Femur (tissue), 1 donor: ENCODE measurements around the gene TNNT3.
"Not testable (repeated sequence)": the region's sequence is repeated elsewhere in the genome, so short reads cannot be mapped to it uniquely, and the experiment has no call there.

Source experiments
- DNase-seq: peaks from one replicate; pipeline ENCODE4 v3.0.0-alpha.2; 2017

Gene TNNT3

GRCh38 chr11:1936072-1936780 is 16.7 kb downstream of the TNNT3 start:
- no peak for DNase-seq

DNA sequence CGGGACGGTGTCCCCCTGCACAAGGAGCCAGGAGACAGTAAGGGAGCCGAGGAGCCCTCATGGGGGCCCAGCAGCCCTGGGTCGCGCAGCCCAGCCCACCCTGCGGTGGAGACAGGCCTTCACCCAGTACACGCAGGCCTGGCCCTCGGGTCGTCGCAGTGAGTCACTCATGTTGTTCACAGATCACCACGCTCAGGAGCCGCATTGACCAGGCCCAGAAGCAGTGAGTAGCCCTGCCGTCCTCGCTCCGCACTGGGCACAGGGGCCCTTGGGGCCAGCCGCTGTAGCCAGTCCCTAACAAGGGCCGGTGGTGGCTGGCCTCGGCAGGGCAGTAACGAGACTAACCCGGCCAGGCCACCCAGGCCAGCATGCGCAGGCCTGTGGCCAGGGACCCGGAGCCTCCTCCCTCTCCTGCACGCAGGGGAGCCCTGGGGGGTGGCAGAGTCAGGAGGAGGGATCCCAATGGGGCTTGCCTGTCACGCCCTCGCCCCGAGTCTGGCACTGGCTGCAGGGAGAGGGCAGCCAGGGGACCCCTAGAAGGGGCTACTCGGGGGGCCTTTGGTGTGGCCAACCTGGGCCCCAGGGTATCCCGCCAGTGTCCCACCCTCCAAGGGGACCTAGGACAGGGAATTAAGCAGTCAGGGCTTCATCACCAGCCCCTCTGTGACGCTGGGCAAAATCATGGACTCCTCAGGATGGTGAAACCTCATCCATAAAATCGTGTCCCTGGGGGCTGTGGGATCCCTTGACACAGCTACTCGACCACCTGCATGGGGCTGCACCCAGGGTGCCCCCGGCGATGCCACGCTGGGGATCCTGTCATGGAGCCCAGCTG is 17.5 kb downstream of the TNNT3 start:
- no peak for DNase-seq

- no peak for DNase-seq
Measured at GRCh38 chr11:1937616-1938342, 18.3 kb downstream of the TNNT3 start.

DNA sequence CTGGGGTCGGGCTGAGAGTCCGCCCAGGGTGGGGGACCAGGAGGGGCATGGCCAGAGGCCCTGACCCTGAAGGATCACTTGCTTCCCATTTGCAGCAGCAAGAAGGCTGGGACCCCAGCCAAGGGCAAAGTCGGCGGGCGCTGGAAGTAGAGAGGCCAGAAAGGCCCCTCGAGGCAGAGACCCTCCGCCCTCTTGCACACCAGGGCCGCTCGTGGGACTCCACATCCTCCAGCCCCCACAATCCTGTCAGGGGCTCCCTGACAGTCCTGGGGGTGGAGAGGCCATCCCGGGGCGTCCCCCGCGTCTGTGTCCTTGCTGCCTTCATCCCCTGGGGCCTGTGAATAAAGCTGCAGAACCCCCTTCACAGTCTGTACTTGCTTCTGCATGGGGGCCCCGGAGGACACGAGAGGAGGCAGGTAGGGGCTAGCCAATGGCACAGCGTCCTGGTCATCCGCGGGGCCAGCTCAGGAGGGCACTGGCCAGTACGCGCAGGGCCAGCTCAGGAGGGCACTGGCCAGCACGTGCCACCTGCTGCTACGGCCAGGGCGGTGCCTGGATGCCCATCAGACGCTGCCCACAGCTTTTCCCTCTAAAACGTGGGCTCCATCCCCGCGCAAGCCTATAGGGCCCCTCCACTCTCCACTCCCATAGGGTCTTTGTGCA is 19.0 kb downstream of the TNNT3 start:
- DNase-seq: no peak

- DNase-seq: peak; percentile 89
Measured at GRCh38 chr11:1939006-1939625, 19.6 kb downstream of the TNNT3 start.

DNA sequence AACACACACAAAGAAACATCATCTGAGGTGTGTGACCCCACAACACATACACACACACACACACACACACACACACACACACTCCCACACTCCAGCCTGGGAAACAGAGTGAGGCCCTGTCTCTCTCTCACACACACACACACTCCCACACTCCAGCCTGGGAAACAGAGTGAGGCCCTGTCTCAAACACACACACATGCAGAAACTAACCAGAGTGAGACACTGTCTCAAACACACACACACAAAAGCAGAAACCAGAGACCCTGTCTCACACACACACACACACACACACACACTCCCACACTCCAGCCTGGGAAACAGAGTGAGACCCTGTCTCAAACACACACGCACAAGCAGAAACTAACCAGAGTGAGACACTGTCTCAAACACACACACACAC is 20.3 kb downstream of the TNNT3 start:
- DNase-seq: not testable (repeated sequence)

GRCh38 chr11:1942558-1943260 is 23.2 kb downstream of the TNNT3 start:
- no peak for DNase-seq

- no peak for DNase-seq
Measured at GRCh38 chr11:1943576-1943975, 24.1 kb downstream of the TNNT3 start.

GRCh38 chr11:1943977-1944376 is 24.5 kb downstream of the TNNT3 start:
- DNase-seq: no peak

- no peak for DNase-seq
Measured at GRCh38 chr11:1946812-1947484, 27.4 kb downstream of the TNNT3 start, which contains the start of gene MRPL23. Gene MRPL23, plus strand, starts transcription at chr11:1947332. Its CDS starts 31 bp downstream, at chr11:1947363.

- no peak for DNase-seq
Measured at GRCh38 chr11:1947592-1948237, 28.2 kb downstream of the TNNT3 start.

- DNase-seq: no peak
Measured at GRCh38 chr11:1948389-1948788, 28.9 kb downstream of the TNNT3 start.

DNA sequence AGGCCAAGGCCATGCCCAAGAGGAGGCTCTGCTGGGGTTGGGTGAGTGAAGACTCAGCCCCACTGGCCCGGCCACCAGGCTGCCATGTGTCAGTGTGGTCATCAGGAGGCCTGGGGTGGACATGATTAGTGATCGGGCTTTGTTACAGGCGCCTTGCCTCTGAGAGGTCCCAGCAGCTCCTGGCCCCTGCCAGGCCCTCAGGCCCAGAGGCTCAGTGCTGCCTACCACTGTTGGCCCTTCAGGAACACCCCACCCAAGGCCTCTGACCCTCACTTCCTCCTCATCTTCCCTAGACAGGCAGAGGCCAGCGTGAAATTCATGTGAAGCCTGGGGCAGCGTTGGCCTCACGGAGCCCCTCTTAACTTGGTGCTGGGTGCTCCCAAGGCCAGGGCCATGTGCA is 29.8 kb downstream of the TNNT3 start:
- DNase-seq: no peak

DNA sequence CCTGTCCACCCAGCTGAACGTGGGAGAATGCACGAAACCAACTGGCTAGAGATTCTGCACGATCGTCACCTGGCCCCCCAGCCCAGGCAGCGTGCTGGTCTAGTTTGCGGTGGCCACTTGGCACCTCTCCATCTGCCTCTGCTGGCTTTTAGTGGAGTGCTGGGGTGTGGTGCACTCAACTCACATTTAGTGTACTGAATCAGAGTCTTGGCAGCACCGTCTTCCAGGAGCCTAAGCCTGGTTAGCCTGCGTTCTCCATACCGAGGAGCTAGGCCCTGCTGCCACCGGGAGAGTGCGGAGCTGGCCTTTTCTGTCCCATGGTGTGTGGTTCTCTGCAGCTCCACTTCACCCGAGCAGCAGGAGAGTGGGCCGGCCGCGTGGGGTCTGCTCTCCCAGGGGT is 30.4 kb downstream of the TNNT3 start:
- no peak for DNase-seq

DNA sequence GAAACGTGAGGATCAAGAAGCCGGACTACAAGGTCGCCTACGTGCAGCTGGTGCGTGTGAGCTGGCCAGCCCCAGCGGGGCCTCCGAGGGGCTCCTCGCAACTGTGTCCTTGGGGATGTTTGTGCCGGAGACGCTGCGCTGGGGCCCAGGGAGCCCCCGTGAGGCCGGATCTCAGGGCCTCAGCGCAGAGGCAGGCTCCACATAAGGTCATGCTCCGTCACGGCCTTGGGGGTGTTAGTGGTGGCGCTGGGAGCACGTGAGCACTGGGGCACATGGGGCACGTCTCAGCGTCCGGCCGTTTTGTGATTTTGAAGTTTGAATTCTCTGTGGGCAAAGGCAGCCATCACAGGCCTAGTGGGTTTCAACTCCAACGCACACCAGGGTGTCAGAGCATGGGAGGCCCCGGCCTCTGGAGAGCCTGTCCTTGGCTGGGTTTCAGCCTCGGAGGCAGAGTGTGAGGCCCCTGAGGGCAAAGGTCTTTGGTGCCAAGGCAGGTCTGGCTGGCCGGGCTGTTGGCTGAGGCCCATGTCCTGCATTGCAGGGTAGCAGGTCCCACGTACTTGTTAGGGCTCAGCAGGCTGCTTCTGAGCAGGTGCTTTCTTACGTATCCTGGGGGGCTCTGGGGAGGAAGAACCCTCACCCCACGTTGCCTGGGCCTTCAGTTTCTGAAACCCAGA is 33.4 kb downstream of the TNNT3 start:
- no peak for DNase-seq

- no peak for DNase-seq
Measured at GRCh38 chr11:1953489-1954266, 34.2 kb downstream of the TNNT3 start.

DNA sequence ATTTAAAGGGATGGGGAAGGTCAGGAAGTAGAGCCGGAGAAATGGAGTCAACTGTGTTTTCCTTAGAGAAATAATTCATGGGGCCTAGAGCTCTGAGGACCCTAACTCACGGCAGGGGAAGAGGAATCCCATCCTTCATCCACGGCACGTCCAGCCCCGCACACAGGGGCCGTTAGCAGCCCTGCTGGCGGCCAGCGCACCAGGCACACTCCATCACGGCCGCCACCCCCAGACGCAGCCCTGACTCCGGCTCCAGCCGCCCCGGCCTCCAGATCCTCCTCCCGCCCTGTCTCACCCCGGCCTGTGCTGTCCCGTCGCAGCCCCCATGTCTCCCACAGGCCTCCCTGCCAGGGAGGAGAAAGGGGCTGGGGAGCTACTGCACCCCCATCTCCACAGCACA is 38.9 kb downstream of the TNNT3 start:
- DNase-seq: no peak

DNA sequence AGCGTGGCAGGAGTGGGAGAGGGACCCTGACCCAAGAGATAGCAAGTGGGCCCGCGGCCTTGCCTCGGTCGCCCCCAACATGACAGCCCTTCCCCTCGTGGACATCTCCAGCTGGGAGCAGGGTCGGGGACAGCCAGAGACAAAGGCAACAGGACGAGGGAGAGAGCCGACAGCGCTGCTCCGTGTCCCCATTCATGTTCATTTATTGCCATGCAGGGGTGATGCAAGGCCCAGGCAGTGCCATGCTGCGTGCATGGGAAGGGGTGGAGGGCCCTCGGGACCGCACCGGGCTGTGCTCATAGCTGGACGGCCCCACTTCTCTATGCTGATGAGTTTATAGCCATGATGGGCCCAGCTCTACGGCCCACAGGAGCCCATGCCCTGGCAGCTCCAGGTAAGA is 40.3 kb downstream of the TNNT3 start:
- DNase-seq: no peak

DNA sequence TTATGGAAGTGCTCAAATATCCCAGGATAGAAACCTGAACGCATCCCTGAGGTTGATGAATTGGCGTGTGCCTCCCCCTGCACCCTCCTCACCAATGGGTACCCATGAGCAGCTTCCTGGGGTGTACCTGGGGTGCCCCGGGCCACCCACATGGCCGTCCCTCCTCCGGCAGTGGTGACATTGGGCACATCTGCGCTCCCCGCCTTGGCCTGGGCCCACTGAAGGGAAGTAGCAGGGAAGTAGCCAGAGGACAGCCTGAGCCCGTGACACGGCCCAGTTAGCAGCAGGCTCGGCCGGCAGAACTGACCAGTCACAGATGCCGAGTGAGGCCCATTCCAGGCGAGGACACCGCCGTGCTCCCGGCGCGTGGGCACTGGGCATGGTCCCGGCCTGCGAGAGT is 44.4 kb downstream of the TNNT3 start:
- DNase-seq: no peak
